Activated CD4-positive, alpha-beta T cell treated with anti-CD3 and anti-CD28 coated beads, Interleukin-2, Interleukin-4, amounts not matched to agents 100 ng/mL and 50 ng/mL, durations not matched to agents 16 hours and 8 hours (primary cell): ENCODE data around the gene CKMT1A.
"Not testable (repeated sequence)": the region's sequence is repeated elsewhere in the genome, so short reads cannot be mapped to it uniquely, and the experiment has no call there.

Experiments used
- DNase-seq: peaks from one replicate; pipeline ENCODE4 v3.0.0-alpha.2; 2020; ENCODE audit warnings: low spot score

CKMT1A gene

GRCh38 chr15:43693148-43694022 is at the start of gene CKMT1A:
Gene CKMT1A (plus strand): TSS chr15:43693859. CDS start chr15:43694051, 192 bp downstream.
- not testable (repeated sequence) for DNase-seq

- DNase-seq: no peak
Measured at GRCh38 chr15:43648649-43649429, 44.8 kb upstream of the CKMT1A start, which contains the start of gene CATSPER2. Gene CATSPER2 (minus strand): TSS chr15:43648844. CDS start chr15:43648061, 783 bp downstream.

- DNase-seq: not testable (repeated sequence)
Measured at GRCh38 chr15:43649430-43649926, 44.2 kb upstream of the CKMT1A start.

GRCh38 chr15:43659727-43660126 is 33.9 kb upstream of the CKMT1A start:
- not testable (repeated sequence) for DNase-seq

- DNase-seq: not testable (repeated sequence)
Measured at GRCh38 chr15:43662293-43662692, 31.4 kb upstream of the CKMT1A start.

GRCh38 chr15:43663333-43663732 is 30.3 kb upstream of the CKMT1A start:
- not testable (repeated sequence) for DNase-seq

GRCh38 chr15:43666177-43666576 is 27.5 kb upstream of the CKMT1A start:
- DNase-seq: not testable (repeated sequence)

GRCh38 chr15:43674175-43674574 is 19.5 kb upstream of the CKMT1A start:
- DNase-seq: not testable (repeated sequence)

- not testable (repeated sequence) for DNase-seq
Measured at GRCh38 chr15:43689604-43690301, 3.9 kb upstream of the CKMT1A start.

- DNase-seq: not testable (repeated sequence)
Measured at GRCh38 chr15:43692679-43693078, 980 bp upstream of the CKMT1A start.

- DNase-seq: no peak
Measured at GRCh38 chr15:43702174-43702573, 8.5 kb downstream of the CKMT1A start.

GRCh38 chr15:43702701-43703424 is 9.2 kb downstream of the CKMT1A start:
- DNase-seq: no peak

- DNase-seq: not testable (repeated sequence)
Measured at GRCh38 chr15:43710431-43711131, 16.9 kb downstream of the CKMT1A start.

GRCh38 chr15:43723151-43723550 is 29.5 kb downstream of the CKMT1A start:
- no peak for DNase-seq

GRCh38 chr15:43726306-43726705 is 32.6 kb downstream of the CKMT1A start:
- not testable (repeated sequence) for DNase-seq

- not testable (repeated sequence) for DNase-seq
Measured at GRCh38 chr15:43728053-43728725, 34.5 kb downstream of the CKMT1A start.

GRCh38 chr15:43735416-43735815 is 41.8 kb downstream of the CKMT1A start:
- no peak for DNase-seq

- peak; percentile 95 for DNase-seq
Measured at GRCh38 chr15:43746245-43746902, 52.7 kb downstream of the CKMT1A start, which contains the start of gene PDIA3. Gene PDIA3 (plus strand): TSS chr15:43746438. CDS start chr15:43746540, 102 bp downstream.

GRCh38 chr15:43746903-43747309 is 53.2 kb downstream of the CKMT1A start:
- DNase-seq: peak; percentile 28
